Gastrocnemius medialis (tissue), 4 donors: ENCODE measurements around the gene GHSR. TPM values are rescaled to one million over a fixed set of nuclear protein-coding genes. Genes with fewer than 3 reads are reported as not detected.
"Not testable (repeated sequence)": the region's sequence is repeated elsewhere in the genome, so short reads cannot be mapped to it uniquely, and the experiment has no call there.

ENCODE experiments used
- ATAC-seq, 2 donors: fragments of 150-250 bp; one replicate each; pipeline ENCODE4 v1.9.1; 2016
- DNase-seq, 2 donors: peaks; one replicate each; pipeline ENCODE4 v3.0.0-alpha.2; 2019
- H3K27ac ChIP-seq, 4 donors: fragments of 200-600 bp; sonication (generic); 1 replicate in 1 of 4; 2 replicates in 3 of 4; pipeline ENCODE4 v1.5.1; 2016 to 2018; ENCODE audit warnings: mild to moderate bottlenecking in 2 of 4, moderate library complexity in 1 of 4
- H3K27me3 ChIP-seq, 3 donors: fragments of 200-600 bp; sonication (generic) in 2 of 3; 1 replicate in 1 of 3; 2 replicates in 2 of 3; pipeline versions ENCODE4 v1.5.1 to v1.6.0; 2016 to 2019; ENCODE audit warnings: mild to moderate bottlenecking in 1 of 3, moderate library complexity in 1 of 3
- H3K36me3 ChIP-seq, 2 donors: fragments of 200-600 bp; sonication (generic) in 1 of 2; one replicate each; pipeline ENCODE4 v1.5.1; 2017 to 2018
- H3K4me1 ChIP-seq, 2 donors: fragments of 200-600 bp; sonication (generic) in 1 of 2; one replicate each; pipeline ENCODE4 v1.5.1; 2016 to 2017; ENCODE audit warnings: mild to moderate bottlenecking in 2 of 2
- H3K4me3 ChIP-seq, 4 donors: fragments of 200-600 bp; sonication (generic) in 3 of 4; 1 replicate in 1 of 4; 2 replicates in 3 of 4; pipeline ENCODE4 v1.5.1; 2016 to 2019; ENCODE audit warnings: mild to moderate bottlenecking in 2 of 4
- H3K9me3 ChIP-seq, 3 donors: fragments of 200-600 bp; sonication (generic) in 2 of 3; 1 replicate in 1 of 3; 2 replicates in 2 of 3; pipeline ENCODE4 v1.5.1; 2016 to 2019
- CTCF ChIP-seq, 5 experiments: fragments of 450-650 bp in 3 of 5; fragments of 200-600 bp in 2 of 5; sonication (generic) in 2 of 5; IDR thresholded peaks in 4 of 5; conservative IDR thresholded peaks in 1 of 5; 1 replicate in 4 of 5; 2 replicates in 1 of 5; pipeline ENCODE4 v1.5.1; 2016 to 2019; ENCODE audit warnings: antibody characterized with exemption in 5 of 5, mild to moderate bottlenecking in 3 of 5, moderate library complexity in 3 of 5
- POLR2A ChIP-seq, 2 donors: fragments of 450-650 bp; IDR thresholded peaks; one replicate each; pipeline ENCODE4 v1.6.1; 2017; ENCODE audit warnings: antibody characterized with exemption in 2 of 2, mild to moderate bottlenecking in 2 of 2, moderate library complexity in 2 of 2
- in situ Hi-C, 4 donors: fragments of 200-750 bp; cut with MboI; loops; one replicate each; pipeline versions ENCODE4 v1.15.0 to v1.8.0; 2017; ENCODE audit warnings: low sequenced_read_pairs in 4 of 4
- intact Hi-C: fragments of 100-400 bp; cut with DNase I; formaldehyde crosslinking; loops from one replicate; pipeline ENCODE4 v1.15.1; 2023; ENCODE audit warnings: low total_unique reads
- total RNA-seq, 4 donors: library from RNA; depleted of rRNA; stranded (reverse); fragments of >200 nt; gene quantifications; one replicate each; pipeline versions ENCODE4 v1.1.0 to v1.2.3, GENCODE V29; 2016

GHSR gene
- not detected for total RNA-seq

- intact Hi-C loops = no loop called here
- H3K27me3 ChIP-seq = peaks cover 43 to 51% (median 47%) of the 10 kb centered on the region in 3 donors
- ATAC-seq = no peak
These were observed at the start of gene GHSR for GRCh38 chr3:172447611-172448579. TSS of gene GHSR (minus strand) at chr3:172448456. CDS start at chr3:172448413, 43 bp downstream.

GRCh38 chr3:172490198-172490669 lies 42.0 kb upstream of the GHSR start:
- H3K27ac ChIP-seq, H3K4me1 ChIP-seq, H3K36me3 ChIP-seq, H3K9me3 ChIP-seq, H3K4me3 ChIP-seq, H3K27me3 ChIP-seq: not testable (repeated sequence)
- intact Hi-C loops (loop anchor here (1.0 kb wide), 1 partner anchor 177 kb away; no protein-coding TSS in a partner anchor), in situ Hi-C loops (loop anchor here in 1 of 4 donors (25.0 kb wide), 1 partner anchor 453 kb away; the partner anchor contains the start of gene FNDC3B)
- TF ChIP-seq CTCF (IDR thresholded peaks at IDR 0.05 in 4 of 5, conservative IDR thresholded peaks at IDR 0.05 in 1 of 5) = peak; percentile 56 to 77 (median 75)
- ATAC-seq = peak; percentile 54 to 79
- DNase-seq = peak; percentile 21 to 54

More at GRCh38 chr3:172447611-172448579, at the start of gene GHSR:
- no peak within 1 kb of the TSS for H3K27ac ChIP-seq
- H3K4me3 ChIP-seq = no peak within 1 kb of the TSS
- no peaks in the 10 kb centered on the region for H3K9me3 ChIP-seq
- TF ChIP-seq POLR2A (IDR thresholded peaks at IDR 0.05) (no peak), CTCF (IDR thresholded peaks at IDR 0.05 in 4 of 5, conservative IDR thresholded peaks at IDR 0.05 in 1 of 5) (no peak)
- in situ Hi-C loops = no loop called here
- H3K4me1 ChIP-seq = no peaks in the 10 kb centered on the region
- no peaks in the 10 kb centered on the region for H3K36me3 ChIP-seq
- DNase-seq = no peak

- no peak for TF ChIP-seq POLR2A (IDR thresholded peaks at IDR 0.05)
- TF ChIP-seq CTCF (IDR thresholded peaks at IDR 0.05 in 4 of 5, conservative IDR thresholded peaks at IDR 0.05 in 1 of 5) = no peak
- Histone ChIP-seq H3K4me3 (no peak overlapping the region), H3K27me3 (no peaks in the 10 kb centered on the region), H3K27ac (peak overlapping the region in 1 of 4 donors; percentile 55), H3K4me1 (peaks cover 0 to 3% of the 10 kb centered on the region in 2 donors), H3K36me3 (no peaks in the 10 kb centered on the region), H3K9me3 (no peaks in the 10 kb centered on the region)
- DNase-seq = no peak
- in situ Hi-C loops = loop anchor here in 3 of 4 donors (10.0 to 25.0 kb wide), 4 partner anchors 123 to 473 kb away; partner anchors contain the start of gene FNDC3B (in 1 of the 3)
- no peak for ATAC-seq
- intact Hi-C loops = loop anchor here (5.0 to 10.0 kb wide), 3 partner anchors 73 to 831 kb away; partner anchors contain the start of gene FNDC3B
These were observed 29.9 kb upstream of the GHSR start for GRCh38 chr3:172478116-172478515.

DNA sequence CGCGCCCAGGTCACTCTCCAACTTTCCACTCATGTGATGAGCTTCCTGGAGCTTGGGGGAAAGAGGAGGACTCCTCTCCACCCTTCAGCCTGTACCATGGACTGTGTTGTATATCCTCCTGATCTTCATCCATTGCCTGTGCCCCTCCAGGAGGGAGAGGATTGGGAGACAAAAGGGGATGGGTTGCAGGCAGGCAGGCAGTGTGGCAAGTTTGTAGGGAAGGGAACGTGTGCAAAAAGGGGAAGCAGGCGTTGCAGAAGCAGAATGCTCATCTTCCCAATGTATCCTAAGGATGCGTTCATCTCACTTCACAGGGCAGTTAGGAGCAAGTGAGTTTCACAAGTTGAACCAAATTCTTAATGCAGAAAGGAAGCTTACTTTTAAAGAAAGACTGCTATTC lies 28.1 kb upstream of the GHSR start:
- TF ChIP-seq CTCF (IDR thresholded peaks at IDR 0.05 in 4 of 5, conservative IDR thresholded peaks at IDR 0.05 in 1 of 5) (no peak), POLR2A (IDR thresholded peaks at IDR 0.05) (no peak)
- ATAC-seq (no peak), DNase-seq (no peak)
- intact Hi-C loops (loop anchor here (5.0 to 10.0 kb wide), 3 partner anchors 72 to 829 kb away; partner anchors contain the start of gene FNDC3B), in situ Hi-C loops (loop anchor here in 3 of 4 donors (10.0 to 25.0 kb wide), 4 partner anchors 122 to 472 kb away; partner anchors contain the start of gene FNDC3B (in 1 of the 3))
- Histone ChIP-seq H3K9me3 (no peaks in the 10 kb centered on the region), H3K4me3 (peak overlapping the region in 3 of 4 donors; percentile 54 to 64 (median 55)), H3K27me3 (no peaks in the 10 kb centered on the region), H3K27ac (peak overlapping the region in 2 of 4 donors; percentile 55 to 56), H3K4me1 (peaks cover 0 to 3% of the 10 kb centered on the region in 2 donors), H3K36me3 (no peaks in the 10 kb centered on the region)
